ENCODE measurements around the gene ABCG1.

The ABCG1 gene

GRCh38 chr21:42330380-42331371, 111.7 kb downstream of the ABCG1 start:
- DNase-seq (ENCODE audit: low read depth), result no peak

GRCh38 chr21:42331660-42332059, 112.7 kb downstream of the ABCG1 start:
- no peak for DNase-seq (ENCODE audit: low read depth)

- DNase-seq (ENCODE audit: low read depth), result no peak
Observed at GRCh38 chr21:42332557-42333317, 113.8 kb downstream of the ABCG1 start.

- DNase-seq (ENCODE audit: low read depth), result no peak
Observed at GRCh38 chr21:42336054-42336453, 117.1 kb downstream of the ABCG1 start.

- DNase-seq (ENCODE audit: low read depth), result no peak
Observed at GRCh38 chr21:42337276-42337675, 118.3 kb downstream of the ABCG1 start.

GRCh38 chr21:42337830-42338728, 119.1 kb downstream of the ABCG1 start:
- DNase-seq (ENCODE audit: low read depth), result no peak

GRCh38 chr21:42338729-42339715, 120.1 kb downstream of the ABCG1 start:
- no peak for DNase-seq (ENCODE audit: low read depth)

GRCh38 chr21:42340187-42341050, 121.5 kb downstream of the ABCG1 start:
- no peak for DNase-seq (ENCODE audit: low read depth)

GRCh38 chr21:42341776-42342542, 123.0 kb downstream of the ABCG1 start:
- no peak for DNase-seq (ENCODE audit: low read depth)

GRCh38 chr21:42343101-42343500, 124.2 kb downstream of the ABCG1 start:
- DNase-seq (ENCODE audit: low read depth), result no peak

GRCh38 chr21:42343556-42343955, 124.6 kb downstream of the ABCG1 start:
- no peak for DNase-seq (ENCODE audit: low read depth)

- DNase-seq (ENCODE audit: low read depth), result no peak
Observed at GRCh38 chr21:42343963-42344510, 125.1 kb downstream of the ABCG1 start.

- DNase-seq (ENCODE audit: low read depth), result no peak
Observed at GRCh38 chr21:42344631-42345030, 125.7 kb downstream of the ABCG1 start.

- DNase-seq (ENCODE audit: low read depth), result no peak
Observed at GRCh38 chr21:42346441-42346840, 127.5 kb downstream of the ABCG1 start.
